Non-pigmented ciliary epithelial cell (primary cell): ENCODE measurements around the gene CLIP1.
A peak's percentile ranks its signal among the peaks of the same experiment; 100 is the strongest.

ENCODE experiments used
- DNase-seq: peaks from one replicate; pipeline ENCODE4 v3.0.0-alpha.2; 2010; ENCODE audit warnings: low read depth

CLIP1 gene

DNA sequence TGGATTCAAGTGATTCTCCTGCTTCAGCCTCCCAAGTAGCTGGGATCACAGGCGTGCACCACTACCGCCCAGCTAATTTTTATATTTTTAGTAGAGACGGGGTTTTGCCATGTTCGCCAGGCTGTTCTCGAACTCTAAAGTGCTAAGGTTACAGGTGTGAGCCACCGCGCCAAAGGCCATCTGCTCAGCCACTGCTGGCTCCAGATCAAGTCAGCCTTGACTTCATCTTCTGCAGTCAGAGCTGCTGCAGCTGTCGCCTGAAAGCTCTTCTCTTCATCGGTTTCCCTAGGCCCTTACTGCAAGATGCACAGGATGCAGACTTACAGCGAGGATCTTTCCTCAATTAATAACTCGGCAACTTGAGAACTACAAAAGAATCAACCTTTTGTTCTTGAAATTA lies 66.8 kb downstream of the CLIP1 start:
- DNase-seq, result no peak

DNA sequence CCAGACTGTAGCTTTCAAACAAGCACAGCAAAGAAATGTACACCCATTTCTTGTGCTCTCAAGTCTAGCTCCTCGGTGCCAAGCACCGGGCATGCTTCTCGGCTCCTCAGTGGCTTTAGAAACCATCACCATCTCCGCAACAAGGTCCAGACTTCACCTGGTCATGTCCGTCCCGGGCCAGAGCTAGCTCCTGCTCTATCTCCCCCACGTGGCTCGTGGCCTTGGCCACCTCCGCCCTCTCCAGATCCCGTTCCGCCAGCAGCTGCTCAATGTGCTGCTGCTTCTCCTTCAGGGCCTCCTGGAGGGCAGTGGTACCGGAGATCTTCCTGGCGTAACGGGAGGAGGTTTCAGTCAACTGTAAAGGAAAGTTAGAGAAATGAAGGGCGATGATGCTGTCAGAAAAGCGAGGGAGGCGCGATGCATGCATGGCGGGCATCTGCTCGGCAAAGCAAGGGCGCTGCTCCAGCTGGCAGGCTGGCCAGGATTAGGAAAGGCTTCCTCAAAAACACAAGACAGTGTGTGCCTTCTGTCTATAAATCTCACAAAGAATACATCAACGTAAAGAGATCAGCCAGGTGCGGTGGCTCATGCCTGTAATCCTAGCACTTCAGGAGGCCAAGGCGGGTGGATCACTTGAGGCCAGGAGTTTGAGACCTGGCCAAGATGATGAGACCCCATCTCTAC lies 67.4 kb downstream of the CLIP1 start:
- no peak for DNase-seq

DNA sequence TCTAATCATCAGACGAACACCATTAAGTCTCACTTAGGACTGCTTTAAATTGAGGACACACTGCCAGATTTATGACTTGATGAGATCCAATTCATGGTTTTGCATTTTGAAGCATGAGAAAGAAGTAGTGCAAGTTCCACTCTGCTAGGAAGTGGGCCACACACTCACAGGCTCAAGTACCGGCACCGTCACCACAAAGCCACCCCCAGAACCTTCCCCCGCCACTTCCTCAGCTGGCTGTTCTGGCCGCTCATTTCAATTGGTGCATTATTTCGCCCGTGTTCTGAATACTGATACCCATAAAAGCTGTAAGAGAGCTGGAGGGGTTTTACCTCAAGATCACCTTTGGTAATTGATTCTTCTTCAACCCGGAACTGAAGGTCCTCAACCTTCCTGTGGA lies 70.1 kb downstream of the CLIP1 start:
- no peak for DNase-seq

DNA sequence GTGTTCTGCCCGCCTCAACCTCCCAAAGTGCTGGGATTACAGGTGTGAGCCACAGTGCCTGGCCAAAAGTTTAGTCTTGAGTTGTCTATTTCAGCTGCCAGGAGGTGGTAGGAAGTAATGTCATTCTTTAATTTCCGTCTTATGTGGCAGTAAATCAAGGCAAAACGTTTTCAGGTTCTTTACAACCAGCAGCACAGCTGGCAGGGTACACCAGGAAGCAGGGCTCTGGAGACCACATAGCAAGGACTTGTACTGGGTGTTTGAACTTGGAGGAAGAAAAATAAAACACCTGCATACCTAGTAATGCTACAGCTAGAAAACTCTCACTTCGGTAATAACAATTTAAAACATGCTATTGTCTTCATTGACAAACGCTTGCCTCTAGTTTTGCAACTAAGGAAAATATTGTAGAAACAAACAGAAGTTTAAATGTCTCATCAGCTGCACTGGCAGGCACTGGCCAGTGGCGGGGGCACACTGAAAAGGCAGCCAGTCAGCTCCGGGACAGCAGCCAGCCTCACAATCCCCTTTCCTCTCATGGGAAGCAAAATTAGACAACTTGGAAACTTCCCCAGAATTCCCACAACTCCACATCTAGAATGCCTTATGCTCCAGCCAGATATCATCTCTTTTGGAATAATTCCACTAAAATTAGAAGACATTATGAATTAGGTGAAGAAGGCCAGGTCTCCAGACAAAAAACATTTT lies 72.2 kb downstream of the CLIP1 start:
- DNase-seq, result no peak

DNA sequence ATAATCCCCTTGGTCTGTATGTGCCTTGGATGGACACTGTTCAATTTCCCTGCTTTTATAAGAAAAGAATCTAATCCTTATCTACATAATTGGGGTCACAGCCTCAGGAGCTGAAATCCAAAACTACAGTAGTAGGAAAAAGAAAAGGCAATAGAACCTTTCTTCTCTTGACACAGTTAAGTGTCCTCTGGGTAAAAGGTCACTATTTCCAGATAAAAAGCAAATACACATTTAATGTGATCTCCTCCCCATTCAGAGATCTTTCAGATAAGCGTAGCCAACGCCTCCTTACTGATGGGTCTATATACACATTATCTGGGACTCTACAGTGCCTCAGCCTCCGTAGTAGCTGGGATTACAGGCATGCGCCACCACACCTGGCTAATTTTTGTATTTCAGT lies 73.4 kb downstream of the CLIP1 start:
- no peak for DNase-seq

DNA sequence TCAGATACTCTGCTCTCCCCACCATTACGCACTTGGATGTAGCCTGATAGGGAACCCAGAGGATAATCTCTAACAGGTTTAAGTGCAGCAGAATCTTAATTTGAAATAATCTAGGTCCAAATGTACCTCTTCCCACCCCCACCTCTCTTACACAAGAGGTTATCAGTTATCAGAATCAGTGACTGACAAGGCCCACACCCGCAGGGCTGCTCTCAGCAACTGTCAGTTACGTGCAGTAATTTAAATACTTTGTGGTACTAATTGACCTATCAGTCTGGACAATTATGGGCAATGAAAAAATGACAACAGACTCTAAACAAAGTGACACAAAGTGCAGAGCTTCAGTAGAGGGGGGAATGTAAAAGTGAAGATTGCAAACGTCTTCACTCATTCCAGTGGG lies 74.0 kb downstream of the CLIP1 start:
- DNase-seq, result no peak

DNA sequence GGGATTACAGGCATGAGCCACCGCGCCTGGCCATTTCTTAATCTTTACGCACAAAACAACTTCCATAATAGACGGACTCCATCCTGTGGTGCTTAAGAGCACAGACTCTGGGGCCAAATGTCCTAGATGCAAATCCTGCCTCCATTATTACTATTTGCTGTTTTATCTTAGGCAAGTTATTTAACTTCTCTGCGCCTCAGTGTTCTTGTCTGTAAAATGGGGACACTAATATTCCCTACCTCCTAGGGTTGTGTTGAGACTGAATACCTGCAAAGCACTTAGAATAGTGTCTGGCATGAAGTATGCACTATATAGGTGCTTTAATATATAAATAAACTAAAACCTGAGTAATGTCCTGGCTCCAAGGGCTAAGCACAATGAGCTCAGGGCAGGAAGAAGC lies 76.4 kb downstream of the CLIP1 start:
- DNase-seq, result no peak

DNA sequence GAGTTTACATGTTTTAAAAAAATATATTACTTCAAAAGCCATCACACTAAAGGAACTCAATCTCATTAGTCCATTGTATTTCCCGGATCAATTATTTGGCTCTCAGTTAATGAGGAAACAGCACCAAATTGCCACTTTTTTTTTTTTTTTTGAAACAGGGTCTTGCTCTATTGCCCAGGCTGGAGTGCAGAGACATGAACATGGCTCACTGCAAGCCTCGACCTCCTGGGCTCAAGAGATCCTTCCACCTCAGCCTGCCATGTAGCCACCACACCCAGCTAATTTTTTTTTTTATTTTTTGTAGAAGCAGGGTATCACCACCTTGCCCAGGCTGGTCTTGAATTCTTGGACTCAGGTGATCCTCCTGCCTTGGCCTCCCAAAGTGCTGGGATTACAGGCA lies 77.4 kb downstream of the CLIP1 start:
- no peak for DNase-seq

DNA sequence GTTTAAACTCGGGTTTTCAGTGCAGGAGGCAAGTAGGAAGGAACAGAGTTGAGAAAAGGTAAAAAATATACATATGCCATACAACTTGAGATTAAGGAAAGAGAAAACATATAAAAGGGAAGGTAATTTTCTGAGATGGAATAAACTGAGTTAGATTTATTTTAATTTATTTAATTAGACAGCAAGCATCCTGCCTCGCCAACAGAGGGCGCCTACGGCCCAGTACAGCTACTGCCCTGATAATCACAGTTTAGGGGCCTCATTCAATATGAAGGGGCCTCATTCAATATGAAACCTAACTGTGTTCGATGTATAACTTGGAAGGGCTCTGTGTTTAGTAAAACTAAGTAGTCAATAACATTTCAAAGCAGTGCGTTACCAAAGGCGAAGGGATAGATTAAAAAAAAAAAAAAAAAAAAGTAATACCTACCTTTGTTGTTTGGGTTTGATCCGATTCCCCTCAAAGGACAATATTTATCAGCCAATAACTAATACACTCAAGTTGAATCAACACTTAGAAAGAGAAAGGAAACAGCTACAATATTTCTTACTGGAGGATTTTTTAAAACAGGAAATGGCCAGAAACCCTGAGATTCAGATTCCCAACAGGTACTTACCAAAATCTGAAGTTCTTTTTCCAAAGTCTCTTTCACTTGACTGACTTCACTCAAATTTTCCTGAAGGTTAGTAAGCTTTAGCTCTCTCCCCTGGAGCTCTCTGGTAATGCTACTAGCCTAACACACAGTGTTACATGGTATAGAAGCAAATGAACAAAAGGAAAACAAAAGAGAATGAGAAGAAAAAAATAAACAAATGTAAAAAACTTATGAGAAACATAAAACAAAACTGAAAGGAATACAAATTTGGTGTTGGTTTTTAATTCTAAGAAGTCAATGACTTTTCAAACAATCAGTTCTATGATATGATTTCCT lies 86.2 kb downstream of the CLIP1 start:
- DNase-seq, result no peak

DNA sequence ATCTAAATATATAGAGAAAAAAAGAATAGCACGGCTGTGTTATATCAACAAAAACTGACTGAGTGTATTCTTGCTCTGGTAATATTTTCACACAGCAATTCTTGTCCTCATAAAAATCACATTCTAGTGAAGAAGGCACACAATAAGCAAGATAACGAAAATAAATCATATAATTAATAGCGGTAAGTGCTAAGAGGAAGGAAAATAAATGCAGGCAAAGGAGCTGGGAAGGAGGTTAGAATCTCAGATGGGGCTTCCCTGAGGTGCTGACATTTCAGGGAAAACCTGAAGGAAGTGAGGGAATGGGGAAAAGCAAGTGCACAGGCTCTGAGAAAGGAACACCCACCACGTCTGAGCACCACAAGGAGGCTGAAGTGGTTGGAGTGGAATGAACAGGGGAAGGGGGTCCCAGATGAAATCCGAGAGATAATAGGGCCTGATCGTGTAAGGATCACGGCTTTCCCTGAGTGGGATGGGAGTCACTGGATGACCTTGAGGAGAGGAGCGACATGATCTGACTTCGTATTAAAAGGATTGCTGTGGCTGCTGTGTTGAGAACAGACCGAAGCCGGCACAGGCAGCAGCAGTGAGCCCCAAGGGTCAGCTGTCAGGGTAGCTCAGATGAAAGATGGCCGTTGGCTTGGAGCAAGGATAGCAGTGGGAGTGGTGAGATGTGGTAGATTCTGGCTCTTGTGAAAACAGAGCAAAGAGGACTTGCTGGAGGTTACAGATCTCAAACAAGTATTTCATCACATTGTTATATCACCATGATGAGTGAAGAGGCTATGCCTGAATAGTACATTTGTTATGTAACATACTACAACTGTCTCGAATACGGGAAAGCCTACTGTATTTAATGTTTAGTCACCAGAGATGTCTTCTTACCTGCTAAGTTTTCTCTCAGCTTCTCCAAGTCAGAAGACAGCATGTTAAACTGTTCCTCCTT lies 89.1 kb downstream of the CLIP1 start:
- DNase-seq, result no peak

DNA sequence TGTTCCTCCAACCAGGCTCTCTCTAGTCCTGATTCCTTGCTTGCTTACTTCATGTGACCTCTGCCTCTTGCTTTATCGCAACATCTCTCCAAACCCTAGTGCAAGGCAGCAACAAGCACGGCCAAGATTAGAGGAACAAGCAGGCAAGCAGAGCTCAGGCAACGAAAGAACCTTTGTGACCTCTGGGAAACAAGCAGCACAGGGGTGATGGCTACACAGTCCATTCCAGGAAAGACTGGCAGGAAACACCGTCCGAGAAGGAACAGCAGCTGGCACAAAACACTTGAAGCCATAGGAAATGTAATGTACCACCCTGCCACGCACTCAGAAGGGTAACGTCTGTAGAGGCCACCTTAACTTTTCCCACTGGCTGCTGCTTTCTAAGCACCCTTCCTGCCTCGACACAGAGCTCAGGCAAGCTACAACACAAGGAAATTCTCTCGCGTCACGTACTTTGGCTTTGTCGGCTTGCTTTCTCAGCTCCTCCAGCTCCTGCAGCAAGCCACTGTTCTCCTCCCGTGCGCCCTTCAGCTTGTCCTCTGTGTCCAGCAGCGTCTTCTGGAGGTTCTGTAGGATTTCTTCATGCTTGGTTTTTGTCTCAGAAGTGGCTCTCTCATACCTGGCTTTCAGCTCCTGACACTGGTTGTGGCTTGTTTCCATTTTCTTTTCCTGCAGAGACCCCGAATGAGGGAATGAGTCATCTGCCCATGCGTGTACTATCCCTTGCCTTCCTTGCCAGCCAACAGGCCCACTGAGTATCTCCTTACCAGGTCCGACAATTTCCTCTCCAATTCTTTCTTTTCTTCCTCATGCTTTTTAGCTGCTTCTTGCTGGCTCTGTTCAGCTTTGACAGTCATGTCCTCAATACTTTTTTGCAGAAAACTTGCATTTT lies 94.7 kb downstream of the CLIP1 start:
- DNase-seq, result no peak

DNA sequence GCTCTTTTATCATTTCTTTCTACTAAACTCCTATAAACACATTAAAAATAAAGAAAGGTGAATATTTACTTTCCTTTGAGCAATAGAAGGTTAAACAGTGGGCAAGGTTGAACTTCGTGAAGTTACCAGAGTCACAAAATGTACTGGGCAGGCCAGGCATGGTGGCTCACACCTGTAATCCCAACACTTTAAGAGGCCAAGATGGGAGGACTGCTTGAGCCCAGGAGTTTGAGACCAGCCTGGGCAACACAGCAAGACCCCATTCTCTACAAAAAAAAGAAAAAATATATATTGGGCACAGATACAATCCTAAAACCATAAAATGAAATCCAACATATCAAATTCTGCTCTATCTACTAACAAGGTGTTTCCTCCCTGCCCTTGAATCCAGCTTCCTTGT lies 95.5 kb downstream of the CLIP1 start:
- no peak for DNase-seq

DNA sequence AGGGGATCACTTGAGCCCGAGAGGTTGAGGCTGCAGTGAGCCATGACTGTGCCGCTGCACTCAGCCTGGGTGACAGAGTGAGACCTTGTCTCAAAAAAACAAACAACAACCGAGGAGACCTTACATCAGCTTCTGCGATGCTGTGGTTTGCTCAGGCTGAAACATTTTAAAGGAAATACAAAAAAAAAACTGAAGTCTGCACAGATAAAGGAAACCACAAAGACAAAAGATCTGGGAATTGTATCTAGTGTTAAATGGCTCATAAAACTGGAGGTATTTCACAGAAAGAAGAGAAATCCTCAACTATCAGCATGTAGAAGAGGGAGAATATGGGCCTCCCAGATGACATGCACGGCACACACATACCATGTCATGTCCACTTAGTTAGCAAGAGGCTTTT lies 95.9 kb downstream of the CLIP1 start:
- no peak for DNase-seq

DNA sequence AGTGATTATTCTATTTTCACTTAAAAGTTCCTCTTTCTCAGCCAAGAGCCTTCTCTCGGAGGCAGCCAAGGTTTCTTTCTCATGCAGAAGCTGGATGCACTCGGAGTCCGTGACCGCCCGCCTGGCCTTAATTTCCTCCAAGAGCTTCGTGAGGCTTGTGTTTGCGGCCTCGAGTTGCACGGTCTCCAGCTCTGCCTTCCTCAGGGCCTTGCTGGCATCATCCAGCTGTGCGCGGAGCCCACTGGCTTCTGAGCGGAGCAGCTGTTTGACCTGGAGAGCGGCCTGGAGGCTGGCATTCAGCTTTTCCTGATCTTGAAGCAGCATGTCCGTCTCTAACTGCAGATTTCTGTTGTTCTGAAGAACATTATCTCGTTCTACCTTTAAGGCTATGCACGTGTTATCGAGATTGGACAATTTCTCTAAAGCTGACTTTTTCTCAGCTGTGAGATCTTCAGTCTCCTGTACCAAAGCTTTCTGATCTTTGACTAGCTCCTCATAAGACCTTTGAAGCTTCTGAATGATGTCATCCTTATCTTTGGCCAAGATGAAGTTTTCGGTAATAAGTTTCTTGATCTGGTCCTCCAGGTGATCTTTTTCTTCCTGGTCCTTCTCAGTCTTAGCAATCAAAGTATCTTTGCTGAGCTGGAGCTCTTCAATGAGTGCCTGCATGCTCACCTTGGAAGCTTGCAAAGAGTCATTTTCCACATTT lies 99.0 kb downstream of the CLIP1 start:
- no peak for DNase-seq

DNA sequence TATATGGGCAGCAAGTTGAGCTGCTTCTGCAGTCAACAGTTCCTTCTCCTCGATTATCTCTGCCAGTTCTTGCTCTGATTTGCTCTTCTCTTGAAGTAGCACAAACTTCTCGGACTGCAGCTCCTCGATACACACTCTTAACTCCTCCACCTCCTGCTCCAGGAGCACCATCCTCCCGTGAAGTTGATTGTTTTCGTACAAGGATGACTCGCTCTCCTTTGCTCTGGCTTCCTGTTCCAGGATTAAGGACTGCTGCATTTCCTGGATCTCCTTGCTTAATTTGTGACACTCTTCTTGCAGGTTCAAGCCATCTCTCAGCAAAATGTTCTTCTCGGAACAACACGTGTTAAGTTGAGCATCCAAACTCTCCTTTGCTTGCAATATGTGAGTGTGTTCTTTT lies 100.0 kb downstream of the CLIP1 start:
- DNase-seq, result no peak

DNA sequence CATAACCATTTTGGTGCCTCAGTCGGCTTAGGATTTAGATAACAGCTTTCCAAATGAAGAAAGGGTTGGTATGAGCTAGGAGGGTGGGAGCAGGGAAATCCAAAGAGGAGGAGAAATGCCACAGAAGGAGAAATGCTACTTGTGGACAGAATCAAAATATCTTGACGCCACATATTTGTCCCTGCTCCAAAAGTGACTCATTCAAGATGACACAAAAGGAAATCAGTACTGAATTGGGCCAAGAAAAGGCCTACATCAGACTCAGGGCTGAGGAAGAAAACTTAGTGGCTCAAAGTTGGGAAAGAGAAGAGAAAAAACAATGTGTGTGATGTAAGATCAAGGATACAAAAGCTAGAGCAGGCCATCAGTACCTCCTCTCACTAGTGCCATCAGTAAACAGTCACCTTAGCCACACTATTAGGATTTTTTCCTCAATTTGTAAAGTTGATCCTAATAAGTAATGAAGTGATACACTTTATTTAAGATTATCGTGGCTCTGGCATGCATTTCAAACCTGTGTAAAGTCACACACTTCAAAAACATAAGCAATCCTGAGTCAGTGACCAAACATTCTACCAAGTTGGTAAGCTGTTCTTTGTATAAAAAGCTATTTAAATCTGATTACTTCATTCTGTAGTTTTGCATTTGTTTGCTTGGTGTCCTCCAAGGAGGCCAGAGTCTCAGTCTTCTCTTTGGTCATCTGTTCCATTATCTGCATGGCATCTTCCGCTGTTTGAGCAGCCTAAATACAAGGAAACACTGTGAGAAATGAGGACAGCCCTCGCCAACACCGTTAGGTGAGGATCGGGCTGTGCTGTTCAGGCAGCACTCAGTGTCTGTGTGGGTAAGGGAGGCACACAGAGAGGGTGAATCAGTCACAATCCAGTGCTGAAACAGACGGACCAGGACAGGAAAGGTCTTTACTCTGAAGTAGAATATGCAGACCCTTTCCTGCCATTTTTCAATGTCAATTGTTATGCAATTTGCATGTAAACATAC lies 103.6 kb downstream of the CLIP1 start:
- peak; percentile 63 for DNase-seq

DNA sequence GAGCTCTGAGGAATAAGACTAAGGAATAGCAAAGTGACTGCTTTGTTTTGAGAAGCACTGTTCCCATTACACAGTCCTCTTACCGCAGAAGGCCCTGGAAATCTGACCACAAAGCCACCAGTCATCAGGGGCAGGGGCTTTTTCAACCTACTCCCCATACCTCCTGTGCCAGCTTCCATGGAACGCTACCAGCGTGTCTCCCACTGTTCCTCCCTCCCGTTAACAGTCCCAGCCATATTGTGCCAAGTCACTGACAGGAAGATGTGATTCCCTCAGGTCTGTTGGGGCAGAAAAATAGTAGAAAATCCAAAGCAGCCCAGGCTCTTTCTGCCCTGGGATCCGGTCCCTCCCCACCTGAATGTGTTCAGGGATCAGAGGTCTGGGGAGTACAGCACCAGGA lies 109.5 kb downstream of the CLIP1 start:
- DNase-seq, result no peak

DNA sequence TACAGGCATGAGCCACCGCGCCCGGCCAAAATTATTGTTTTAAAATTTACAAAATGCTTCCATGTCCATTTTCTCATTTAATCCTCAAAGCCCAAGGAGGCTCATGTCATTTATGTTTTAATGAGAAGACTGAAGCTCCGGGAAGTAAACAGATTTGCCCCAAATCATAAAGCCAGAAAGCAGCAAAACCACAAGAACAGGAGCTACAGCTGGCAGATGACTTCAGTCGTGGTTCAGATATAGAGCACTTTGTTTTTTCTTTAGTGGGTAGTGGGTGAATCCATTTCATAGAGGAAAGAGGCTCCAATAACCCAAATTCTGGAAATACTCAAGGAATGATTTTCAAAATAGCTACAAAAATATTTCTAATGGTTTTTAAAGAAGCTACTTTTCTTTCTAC lies 110.8 kb downstream of the CLIP1 start:
- no peak for DNase-seq
